ENCODE measurements around the gene ENTPD7.
"Not testable (repeated sequence)": the region's sequence is repeated elsewhere in the genome, so short reads cannot be mapped to it uniquely, and the experiment has no call there.

Gene ENTPD7

GRCh38 chr10:99693933-99694583 is 34.7 kb downstream of the ENTPD7 start:
- no peak for DNase-seq

GRCh38 chr10:99695761-99696160 is 36.5 kb downstream of the ENTPD7 start:
- no peak for DNase-seq

- DNase-seq: no peak
Measured at GRCh38 chr10:99698504-99699080, 39.3 kb downstream of the ENTPD7 start.

GRCh38 chr10:99700649-99701048 is 41.3 kb downstream of the ENTPD7 start:
- no peak for DNase-seq

GRCh38 chr10:99708428-99709012 is 49.2 kb downstream of the ENTPD7 start:
- DNase-seq: no peak

- no peak for DNase-seq
Measured at GRCh38 chr10:99709480-99710229, 50.3 kb downstream of the ENTPD7 start.

- no peak for DNase-seq
Measured at GRCh38 chr10:99711129-99711719, 51.9 kb downstream of the ENTPD7 start.

- no peak for DNase-seq
Measured at GRCh38 chr10:99714446-99714845, 55.1 kb downstream of the ENTPD7 start.

GRCh38 chr10:99720387-99720786 is 61.1 kb downstream of the ENTPD7 start:
- no peak for DNase-seq

GRCh38 chr10:99730026-99730425 is 70.7 kb downstream of the ENTPD7 start:
- no peak for DNase-seq

GRCh38 chr10:99731306-99732032 is 72.2 kb downstream of the ENTPD7 start:
- no peak for DNase-seq

- peak; percentile 89 for DNase-seq
Measured at GRCh38 chr10:99732033-99732842, 72.9 kb downstream of the ENTPD7 start, which contains the start of the genes COX15 and CUTC. COX15 (minus strand) TSS chr10:99732127; CDS start chr10:99732049, 78 bp downstream. CUTC (plus strand) TSS chr10:99732234; CDS start chr10:99732349, 115 bp downstream.

- DNase-seq: no peak
Measured at GRCh38 chr10:99733366-99733765, 74.1 kb downstream of the ENTPD7 start.

GRCh38 chr10:99734111-99734510 is 74.8 kb downstream of the ENTPD7 start:
- not testable (repeated sequence) for DNase-seq

- no peak for DNase-seq
Measured at GRCh38 chr10:99740260-99740659, 81.0 kb downstream of the ENTPD7 start.

- no peak for DNase-seq
Measured at GRCh38 chr10:99740933-99741559, 81.7 kb downstream of the ENTPD7 start.

GRCh38 chr10:99742254-99742653 is 82.9 kb downstream of the ENTPD7 start:
- no peak for DNase-seq

- no peak for DNase-seq
Measured at GRCh38 chr10:99742701-99743100, 83.4 kb downstream of the ENTPD7 start.

GRCh38 chr10:99743841-99744240 is 84.5 kb downstream of the ENTPD7 start:
- no peak for DNase-seq

GRCh38 chr10:99746166-99746565 is 86.9 kb downstream of the ENTPD7 start:
- DNase-seq: not testable (repeated sequence)

All from T-helper 9 cell (primary cell).